ENCODE measurements around the gene ESR1.
"Not testable (repeated sequence)": the region's sequence is repeated elsewhere in the genome, so short reads cannot be mapped to it uniquely, and the experiment has no call there.

The ESR1 gene

DNA sequence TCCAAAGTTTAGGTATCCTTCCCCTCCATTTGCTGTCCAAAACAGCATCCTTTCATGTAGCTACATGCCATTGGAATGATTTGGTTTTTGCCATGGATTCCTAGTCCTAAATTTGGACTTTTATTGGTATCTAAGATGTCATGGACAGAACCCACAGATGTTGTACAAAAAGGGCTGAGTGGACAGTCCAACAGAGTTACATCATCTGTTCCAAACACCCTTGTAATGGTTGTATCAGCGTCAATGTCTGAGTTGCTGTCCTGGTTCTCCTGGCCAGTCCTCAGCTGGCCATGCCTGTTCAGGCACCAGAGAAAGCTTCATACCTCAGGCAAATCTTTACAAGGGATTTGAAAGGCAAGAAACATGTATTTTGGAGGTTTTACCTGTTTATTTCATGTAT lies 191.3 kb downstream of the ESR1 start:
- DNase-seq = no peak

DNA sequence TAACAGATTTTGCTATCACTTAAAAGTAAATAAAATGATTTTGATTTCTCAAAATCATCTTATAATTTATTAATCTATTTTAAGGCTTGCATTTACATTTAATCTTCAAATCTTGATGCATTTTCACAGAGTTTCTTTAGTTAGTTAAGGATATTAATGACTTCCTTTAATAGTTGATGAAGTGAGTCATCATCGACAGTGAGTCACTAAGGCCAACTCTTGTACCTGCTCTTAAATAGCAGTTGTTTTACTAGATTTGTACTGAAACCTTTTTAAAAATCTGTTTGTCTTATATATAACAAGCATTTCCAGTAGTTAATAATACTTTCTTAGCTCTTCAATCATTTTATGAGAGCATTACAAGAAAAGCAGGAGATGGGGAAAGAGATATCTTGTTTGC lies 191.7 kb downstream of the ESR1 start:
- no peak for DNase-seq

- DNase-seq = no peak
These were observed 193.9 kb downstream of the ESR1 start for GRCh38 chr6:152001408-152001807.

DNA sequence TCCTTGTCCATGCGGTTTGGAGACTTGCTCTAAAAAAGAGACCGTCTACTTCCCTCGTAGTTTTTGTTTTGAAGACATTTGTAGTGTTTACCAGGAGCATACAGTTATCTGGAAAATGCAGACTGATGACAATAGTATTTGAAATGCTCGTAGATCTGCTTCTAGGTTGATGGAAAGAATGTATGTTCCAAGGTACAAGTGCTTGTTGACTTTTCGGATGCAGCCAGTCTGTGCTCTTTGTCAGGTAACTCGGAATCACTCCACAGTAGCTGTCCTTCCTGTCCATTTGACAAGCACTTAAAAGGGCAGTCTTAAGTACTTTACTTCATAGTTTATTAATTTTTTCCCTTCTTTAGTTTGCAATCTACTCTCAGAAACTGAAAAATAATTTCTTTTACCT lies 194.8 kb downstream of the ESR1 start:
- no peak for DNase-seq

DNA sequence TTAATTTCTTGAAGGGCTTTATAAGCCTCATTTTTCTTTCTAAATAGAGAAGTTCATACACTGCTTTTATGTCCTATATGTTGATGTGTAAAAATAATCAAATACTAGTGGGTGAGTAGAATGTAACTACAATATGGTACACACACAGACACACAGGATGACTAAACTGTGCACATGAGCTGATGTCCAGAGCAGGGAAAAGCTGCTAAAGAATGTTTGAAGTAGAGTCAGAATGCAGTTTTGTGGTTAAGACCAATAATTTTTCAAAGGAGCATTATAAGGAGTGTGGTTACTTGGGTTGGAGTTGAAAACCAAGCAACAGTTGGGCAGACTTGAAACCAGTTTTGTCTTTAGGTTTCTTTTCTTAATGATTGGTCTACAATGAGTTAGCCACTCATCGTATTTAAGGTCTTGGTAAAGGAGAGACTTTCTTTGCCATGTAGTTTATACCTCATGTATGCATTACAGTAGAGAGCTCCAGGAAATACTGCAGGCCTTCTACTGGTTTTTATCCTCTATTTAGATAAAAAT lies 196.6 kb downstream of the ESR1 start:
- DNase-seq = no peak

DNA sequence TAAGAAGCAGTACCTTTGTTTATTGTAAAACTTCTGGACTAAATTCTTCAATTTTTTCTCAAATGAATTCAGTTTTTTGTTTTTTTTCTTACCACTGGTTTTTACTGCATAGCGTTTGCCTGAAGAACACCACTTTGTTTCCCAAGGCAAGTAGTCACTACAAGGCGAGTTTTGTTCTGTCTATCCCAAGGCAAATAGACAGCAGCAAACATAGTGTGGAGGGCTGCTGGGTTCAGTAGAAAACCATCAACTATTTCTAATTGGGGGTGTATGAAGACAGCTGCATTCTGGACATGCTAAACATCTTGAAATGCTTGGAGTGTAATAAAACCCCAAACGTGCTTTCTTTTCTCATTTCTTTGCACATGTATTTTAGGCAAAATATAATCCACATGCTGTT lies 197.4 kb downstream of the ESR1 start:
- no peak for DNase-seq

DNA sequence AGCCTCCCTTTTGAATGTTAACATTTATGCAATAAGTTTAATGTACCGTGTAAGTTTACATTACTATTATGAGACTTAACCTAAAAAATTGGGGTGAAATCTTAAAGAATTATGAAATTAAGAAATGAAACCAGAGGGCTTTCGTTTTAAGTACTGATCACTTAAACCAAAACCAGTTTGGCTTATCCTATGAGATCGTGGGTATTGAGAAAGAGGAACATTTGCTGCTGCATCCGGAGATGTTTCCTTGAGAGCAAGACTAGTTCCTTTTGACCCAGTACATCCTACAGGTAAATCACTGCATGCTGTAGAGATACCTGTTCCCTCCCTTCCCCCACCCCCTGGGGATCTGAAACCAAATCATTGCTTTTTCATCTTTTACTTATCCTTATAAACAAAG lies 201.3 kb downstream of the ESR1 start:
- no peak for DNase-seq

DNA sequence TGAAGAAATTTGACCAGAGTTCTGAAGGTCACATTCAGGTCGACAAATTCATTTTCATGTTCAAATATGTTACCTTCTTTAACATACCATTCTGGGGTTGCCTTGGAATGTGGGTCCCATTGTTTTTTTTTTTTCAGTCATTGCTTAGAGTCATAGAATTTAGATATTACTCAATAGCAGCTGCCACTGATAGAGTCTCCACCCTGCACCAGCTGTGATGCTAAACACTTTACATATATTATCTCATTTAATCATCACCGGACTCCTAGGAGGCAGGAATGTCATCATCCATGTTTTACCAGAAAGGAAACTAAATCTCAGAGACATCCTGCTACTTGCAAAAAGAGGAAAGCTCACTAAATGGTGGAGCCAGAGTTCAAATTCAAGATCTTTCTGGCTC lies 204.7 kb downstream of the ESR1 start:
- DNase-seq = no peak

DNA sequence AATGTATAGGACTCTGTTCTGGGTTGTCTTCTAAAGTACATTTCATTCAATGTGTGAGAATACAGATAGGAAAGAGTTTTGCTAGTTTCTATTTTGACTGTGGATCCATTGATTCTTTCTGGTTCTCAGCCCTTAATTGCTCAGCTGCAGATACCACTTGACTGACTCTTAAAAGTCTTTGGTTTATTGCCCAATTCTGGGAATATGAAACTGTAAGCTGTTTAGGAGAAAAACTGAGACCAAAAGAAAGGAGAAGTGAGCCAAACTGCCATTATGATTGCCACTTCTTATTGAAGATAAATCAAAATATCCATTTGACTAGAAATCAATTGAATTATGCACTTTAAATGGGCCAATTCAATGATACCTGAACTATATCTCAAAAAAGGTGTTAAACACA lies 211.4 kb downstream of the ESR1 start:
- DNase-seq = no peak

DNA sequence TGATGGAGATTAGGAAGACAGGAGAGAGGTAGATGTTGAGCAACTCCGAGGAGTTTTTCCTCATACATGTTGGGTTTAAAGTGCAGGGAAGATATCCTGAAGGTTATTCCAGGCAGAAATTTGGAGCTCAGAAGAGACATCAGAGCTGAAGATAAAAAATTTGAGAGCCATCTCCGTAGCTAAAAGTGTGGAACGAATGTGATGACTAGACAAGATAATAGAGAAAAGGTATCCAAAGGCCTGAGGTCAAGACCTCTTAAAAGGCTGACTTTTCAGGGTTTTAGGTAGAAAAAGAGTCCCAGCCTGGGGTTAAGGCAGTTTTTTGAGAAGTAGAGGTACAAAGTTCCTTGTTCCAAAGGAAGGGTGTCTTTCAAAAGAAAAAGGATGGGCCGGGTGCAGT lies 214.8 kb downstream of the ESR1 start:
- no peak for DNase-seq

DNA sequence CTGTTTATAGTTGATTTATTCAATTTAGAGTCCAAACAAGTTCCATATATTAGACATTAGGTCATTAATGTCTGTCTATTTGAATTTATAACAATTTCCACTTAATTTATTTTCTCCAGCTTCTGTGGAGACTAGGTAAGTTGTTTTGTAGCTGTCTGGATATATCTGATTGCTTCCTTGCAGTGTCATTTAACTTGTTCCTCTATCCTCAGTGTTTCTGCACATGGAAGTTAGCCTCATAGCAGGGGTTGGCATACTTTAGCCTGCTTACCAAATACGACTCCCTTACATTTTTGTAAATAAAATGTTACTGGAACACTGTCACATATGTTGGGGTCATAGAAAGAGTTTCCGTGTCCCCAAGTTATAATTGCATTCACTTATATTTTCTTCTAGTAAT lies 216.1 kb downstream of the ESR1 start:
- DNase-seq = no peak

DNA sequence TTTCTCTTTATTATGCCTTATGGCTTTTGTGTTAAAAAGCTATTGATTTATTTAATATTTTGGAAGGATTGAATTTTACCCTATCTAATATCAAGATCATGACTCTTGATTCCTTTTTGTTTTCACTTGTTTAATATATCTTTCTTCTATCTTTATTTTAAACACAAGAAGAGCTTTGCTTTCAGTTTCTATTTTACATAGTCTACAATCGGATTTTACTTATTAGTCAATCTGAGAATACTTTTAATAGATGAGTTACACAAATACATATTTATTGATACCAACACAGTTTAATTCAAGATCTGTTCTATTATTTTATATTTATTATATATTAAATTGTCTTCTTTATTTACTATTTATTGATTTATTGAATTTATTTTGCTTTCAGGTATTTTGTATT lies 218.8 kb downstream of the ESR1 start:
- DNase-seq = no peak

- DNase-seq = not testable (repeated sequence)
These were observed 219.3 kb downstream of the ESR1 start for GRCh38 chr6:152026744-152027143.

GRCh38 chr6:152033765-152034164 lies 226.3 kb downstream of the ESR1 start:
- DNase-seq = not testable (repeated sequence)

DNA sequence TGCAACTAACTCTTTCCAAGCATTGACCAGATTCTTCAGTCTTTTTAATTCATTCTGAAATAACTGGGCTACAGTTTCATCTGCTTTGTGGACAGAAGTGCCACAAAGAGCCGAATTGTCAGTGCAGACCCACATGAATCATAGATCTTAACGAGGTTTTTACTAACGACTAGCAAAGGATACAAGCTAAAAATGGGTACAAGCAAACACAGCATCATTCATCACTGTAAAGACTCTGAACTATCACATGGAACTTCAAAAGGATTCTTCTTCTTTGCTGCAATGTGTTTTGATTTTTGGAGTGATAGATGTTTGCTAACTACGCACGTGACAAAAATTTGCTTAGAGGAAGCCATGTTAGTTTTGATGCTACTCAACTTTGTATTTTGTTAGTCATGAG lies 227.1 kb downstream of the ESR1 start:
- DNase-seq = no peak

GRCh38 chr6:152046118-152046517 lies 238.6 kb downstream of the ESR1 start:
- no peak for DNase-seq

DNA sequence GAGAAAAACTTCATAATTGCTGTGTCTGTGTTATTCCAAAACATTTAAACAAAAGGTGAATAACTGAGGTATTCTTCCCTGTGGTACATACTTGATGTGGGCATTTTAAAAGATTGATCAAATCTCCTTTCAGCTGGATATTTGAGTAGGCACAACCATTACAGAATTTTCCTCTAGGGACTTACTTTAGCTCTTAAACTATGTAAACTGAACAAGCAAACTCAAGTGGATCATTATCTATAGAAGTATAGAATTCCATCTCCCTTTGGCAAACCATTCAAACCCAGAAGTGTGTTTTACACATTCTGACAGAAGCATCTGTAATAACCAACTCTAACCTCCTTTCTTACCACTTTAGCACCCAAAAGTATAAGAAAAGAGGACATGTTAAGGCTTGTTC lies 241.4 kb downstream of the ESR1 start:
- no peak for DNase-seq

DNA sequence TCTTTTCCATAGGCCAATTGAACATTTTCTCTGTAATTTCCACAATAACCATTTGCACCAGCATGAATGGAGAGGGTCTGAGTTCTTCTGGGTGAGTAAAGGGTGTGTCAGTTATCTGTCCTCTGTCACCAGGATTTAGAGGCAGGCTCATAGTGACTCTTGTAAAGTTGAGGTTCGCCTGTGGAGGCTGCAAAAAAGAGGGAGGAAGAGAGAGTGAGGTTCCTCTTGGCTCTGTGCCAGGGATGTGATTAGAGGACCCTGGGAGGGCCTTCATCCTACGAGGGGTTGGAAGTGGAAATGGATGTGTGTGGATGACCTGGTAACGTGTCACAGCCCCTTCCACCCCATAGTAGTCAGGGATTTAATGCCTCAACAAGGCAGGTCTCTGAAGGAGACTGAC lies 242.0 kb downstream of the ESR1 start:
- DNase-seq = no peak

- no peak for DNase-seq
These were observed 243.1 kb downstream of the ESR1 start for GRCh38 chr6:152050451-152051195.

DNA sequence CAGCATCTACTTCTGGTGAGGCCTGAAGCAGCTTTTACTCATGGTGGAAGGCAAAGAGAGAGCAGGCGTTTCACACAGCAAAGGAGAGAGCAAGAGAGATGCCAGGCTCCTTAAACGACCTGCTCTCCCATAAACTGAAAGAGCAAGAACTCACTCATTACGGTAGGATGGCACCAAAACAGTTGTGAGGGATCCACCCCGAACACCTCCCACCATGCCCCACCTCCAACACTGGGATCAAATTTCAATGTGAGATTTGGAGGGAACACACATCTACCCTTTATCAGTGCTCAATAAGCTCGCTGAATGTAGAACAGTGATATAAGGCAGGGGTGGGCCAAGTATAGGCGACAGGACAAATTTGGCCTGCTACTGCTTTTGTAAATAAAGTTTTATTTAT lies 244.6 kb downstream of the ESR1 start:
- DNase-seq = no peak

DNA sequence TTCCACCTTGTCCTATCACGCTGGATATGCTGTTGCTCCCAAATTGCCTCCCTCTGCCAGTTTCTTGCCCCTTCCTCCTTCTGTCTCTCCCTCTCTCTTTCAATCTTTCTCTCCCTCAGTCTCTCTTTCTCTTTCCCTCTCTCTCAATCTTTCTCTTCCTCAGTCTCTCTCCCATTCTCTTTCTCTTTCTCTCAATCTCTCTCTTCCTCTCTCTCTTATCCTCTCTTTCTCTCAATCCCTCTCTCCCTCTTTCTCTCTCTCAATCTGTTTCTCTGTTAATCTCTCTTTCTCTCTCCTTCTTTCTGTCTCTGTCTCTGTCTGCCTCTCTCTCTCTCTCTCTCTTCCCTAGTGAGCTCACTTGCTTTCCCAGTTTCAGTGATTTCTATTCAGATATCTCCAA lies 245.8 kb downstream of the ESR1 start:
- no peak for DNase-seq

DNA sequence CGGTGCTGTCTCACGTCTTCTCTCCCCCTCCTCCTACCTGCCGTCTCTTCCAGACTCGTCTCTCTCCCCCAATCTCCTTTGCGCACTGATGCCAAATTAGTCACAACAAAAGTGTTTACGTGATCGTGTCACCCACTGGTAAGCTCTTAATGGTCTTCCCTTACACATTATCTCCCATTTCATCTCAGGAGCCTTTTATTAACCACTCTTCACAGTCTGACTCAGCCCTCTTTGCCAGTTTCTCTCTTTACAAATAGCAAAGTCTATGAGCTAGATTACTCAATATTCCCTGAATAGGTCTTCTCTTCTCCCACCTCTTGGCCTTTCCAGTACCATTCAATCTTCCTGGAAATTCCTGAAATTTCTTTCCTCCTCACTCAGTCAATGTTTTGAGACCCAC lies 247.0 kb downstream of the ESR1 start:
- DNase-seq = no peak

DNA sequence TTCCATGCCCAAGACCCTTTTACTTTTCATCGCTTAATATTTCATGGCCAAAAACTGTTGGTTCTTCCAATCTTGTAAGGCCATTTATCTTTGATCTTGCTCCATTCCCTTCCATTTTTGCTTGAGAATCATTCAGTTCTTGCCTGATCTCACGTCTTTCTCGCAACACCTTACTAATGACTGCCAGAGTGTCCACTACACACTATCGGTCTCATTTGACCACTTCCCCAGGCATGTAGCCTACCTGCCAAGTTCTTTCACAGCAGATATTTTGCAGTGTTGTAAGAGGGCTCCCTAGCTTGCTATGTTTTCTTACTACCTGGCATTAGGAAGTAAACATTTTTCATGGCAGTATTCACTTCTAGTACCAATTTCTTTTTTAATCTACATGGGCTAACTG lies 248.0 kb downstream of the ESR1 start:
- DNase-seq = no peak

DNA sequence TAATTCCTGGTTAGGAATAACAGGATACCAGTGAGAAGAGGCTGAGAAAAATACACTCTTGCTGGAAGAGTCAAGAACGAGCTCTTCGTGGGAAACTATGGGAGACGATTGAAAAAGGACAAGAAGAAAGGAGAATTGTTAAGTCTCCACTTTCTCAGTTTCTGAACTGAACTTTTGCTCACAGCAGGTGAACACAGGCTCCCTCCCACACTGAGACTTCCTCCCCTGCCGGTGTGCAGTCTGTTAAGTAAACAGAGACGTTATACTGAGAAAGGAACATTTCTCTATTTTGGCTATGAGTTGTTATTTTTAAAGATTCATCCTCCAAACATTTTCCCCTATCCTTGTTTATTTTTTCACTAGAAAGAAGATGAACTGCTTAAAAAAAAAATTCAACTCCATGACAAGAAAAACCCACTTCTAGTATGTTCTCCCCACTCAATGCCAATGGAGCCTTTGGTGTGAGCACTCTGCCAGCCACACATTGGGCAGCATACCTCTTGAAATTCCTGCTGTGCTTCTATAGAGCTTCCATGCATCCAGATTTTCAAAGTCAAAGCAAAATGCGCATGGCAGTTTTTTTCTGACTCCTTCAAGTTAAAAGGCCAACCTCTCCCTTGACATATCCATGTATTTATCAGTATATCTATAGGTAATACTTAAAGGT lies 250.5 kb downstream of the ESR1 start:
- no peak for DNase-seq

DNA sequence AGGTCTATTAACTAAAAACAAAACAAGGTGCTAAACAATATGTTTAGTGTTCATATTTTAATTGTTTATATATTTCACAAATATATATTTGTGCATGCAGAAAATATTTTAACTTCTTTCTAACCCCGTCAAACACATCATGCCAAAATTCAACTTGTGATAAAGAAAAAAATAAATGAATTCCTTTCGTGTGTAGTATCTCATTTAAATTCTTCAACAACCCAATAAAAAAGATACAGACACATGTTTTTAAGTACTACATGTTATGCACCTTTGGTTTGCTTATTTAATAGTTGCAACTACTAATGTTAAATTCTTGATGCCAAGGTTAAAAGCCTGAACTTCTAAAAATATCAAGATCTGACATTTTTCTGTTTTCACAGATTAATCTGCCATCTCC lies 252.4 kb downstream of the ESR1 start:
- no peak for DNase-seq

Data from activated T-cell treated with anti-CD3 and anti-CD28 coated beads, Interleukin-2, amount 50 U/mL, for 48 hours (primary cell).